ENCODE data around the gene ZNF282.
"Not testable (repeated sequence)": the region's sequence is repeated elsewhere in the genome, so short reads cannot be mapped to it uniquely, and the experiment has no call there.

The ZNF282 gene

DNA sequence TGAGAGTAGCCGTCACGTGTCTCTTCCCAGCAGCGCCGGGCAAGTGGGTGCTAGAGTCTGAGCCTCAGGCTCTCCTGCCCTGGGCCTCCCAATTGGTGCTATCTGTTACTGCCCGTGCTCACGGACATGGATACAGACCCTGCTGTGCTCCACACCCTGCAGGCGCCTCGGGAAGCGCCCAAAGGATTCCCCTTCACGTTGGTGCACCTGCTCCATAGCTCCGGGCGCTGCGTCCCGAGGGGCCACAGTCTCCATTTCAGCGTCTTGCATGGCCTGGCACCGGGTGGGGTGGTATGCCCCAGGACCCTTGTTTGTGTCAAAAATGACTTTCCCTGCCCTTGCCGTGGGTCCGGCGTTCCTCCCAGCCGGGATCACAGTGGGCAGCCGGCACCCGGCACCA, 30.3 kb downstream of the ZNF282 start:
- DNase-seq = no peak

DNA sequence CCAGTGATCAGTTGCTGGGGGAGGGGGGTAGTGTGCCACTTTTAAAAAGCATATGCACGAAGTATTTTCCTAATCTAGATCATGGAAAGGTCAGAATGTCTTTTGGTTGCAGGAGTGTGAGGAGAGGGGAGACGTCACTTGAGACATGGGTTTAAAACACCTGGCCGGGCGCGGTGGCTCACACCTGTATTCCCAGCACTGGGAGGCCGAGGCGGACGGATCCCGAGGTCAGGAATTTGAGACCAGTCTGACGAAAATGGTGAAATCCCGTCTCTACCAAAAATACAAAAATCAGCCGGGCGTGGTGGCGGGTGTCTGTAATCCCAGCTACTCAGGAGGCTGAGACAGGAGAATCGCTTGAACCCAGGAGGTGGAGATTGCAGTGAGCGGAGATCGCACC, 31.0 kb downstream of the ZNF282 start:
- not testable (repeated sequence) for DNase-seq

DNA sequence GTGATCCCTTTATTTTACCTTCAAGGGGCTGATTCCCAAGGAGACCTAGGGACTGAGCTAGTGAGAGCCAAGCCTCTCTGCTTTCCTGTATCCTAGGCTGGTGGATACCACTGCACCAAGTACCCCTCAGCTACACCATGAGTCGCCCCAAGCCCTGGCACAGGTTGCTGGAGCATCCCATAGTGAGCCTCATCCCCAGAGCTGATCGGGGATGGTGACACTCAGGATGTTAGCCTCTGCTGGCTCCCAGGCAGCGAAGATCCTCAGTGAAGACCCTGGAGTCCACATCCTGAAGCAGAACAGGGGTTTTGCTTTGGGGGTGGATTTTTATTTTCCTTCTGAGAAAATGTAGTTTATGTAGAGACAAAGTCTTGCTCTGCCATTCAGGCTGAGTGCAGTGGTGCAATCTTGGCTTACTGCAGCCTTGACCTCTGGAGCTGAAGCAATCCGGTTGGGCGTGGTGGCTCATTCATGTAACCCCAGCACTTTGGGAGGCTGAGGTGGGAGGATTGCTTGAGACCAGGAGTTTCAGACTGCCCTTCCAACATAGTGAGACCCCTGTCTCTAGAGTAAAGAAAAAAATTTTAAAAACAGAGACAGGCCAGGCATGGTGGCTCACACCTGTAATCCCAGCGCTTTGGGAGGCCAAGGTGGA, 31.6 kb downstream of the ZNF282 start:
- no peak for DNase-seq

DNA sequence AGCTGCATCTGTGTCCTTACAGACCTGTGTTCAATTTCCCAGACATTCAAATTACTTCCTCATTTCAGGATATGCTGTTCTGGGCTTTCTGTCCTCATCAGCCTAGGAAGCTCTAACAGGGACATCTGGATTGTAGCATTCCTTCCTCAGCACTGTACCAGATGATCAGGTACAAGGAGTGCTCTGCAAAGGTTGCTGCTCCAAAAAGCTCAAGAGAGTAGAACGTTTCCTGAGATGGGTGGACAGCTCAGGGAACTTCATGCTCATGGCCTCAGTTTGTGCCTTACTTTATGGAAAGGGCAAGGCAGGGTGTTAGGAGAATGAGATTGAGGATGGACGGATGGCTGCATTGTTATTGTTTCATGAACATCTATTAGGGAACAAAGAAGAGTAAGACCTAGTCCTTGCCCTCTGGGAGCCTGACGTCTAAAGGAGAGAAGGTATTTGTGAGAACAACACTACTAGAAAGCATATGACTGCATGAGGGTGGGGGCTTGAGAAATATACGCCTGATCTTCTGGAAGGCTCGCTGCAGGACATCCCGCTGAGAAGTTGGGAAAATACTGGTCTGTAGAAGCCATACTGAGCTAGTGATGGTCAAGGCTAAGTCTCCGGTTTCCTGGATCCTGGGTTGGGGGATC, 33.6 kb downstream of the ZNF282 start:
- DNase-seq = no peak

DNA sequence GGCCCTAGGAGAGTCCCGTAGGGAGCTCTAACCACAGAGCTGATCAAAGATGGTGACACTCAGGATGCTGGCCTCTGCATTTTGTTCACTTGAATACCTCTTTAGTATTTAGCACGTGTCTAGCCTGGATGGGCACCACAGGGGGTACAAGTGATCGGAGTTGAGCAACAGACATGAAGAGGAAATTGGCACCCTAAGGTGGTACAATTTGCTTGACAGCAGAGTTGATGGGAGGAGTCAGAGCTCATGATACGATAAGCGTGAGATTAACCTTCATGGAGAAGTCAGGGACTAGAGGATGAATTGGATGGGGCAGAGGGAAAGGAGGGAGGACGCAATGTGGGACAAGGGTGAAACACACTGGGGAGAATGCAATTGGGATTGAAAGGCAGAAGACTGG, 34.2 kb downstream of the ZNF282 start:
- DNase-seq = no peak

DNA sequence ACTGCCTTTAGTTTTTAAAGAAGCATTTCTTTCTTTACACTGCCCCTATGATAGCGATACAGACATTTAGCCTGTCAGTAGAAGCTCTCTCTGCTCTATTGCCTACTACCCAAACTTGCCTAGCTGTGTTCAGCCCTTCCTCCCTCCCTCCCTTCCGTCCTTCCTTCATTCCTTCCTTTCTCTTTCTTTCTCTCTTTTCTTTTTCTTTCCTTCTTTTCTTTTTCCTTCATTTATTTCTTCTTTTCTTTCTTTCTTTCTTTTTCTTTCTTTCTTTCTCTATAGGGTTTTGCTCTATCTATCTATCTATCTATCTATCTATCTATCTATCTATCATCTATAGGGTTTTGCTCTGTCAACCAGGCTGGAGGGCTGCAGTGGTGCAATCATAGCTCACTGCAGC, 37.0 kb downstream of the ZNF282 start:
- DNase-seq = no peak

DNA sequence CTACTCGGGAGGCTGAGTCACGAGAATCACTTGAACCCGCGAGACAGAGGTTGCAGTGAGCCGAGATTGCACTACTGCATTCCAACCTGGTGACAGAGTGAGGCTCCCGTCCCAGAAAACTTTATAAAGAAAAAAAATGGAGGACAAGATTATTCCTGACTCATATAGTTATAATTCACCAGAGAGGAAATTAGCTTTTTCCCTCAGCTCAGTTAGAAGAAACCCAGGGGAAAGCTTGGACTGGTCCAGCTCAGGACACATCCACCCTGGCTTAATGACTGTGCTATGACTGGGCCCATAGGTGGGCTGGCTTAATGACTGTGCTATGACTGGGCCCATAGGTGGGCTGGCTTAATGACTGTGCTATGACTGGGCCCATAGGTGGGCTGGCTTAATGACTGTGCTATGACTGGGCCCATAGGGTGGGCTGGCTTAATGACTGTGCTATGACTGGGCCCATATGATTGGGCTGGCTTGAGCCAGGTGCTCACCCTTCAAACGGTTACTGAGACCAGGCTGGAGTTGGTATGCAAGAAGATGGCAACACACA, 38.4 kb downstream of the ZNF282 start:
- DNase-seq = not testable (repeated sequence)

DNA sequence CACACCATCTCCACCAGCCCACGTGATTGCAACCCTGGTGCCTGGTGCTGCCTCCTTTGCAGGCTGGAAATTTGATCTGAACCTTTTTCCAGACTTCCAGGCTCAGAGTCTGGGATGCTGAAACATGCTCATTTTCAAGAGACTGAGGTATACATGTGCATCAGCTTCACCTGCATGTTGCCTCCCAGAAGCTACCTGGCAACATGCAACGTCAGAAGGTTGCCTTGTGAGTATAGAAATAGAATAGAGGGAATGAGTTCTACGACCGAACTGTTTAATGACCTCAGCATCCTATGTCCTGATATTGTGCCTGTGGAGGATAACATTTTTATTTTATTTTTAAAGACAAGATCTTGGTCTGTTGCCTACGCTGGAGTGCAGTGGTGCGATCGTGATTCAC, 42.2 kb downstream of the ZNF282 start:
- DNase-seq = no peak

DNA sequence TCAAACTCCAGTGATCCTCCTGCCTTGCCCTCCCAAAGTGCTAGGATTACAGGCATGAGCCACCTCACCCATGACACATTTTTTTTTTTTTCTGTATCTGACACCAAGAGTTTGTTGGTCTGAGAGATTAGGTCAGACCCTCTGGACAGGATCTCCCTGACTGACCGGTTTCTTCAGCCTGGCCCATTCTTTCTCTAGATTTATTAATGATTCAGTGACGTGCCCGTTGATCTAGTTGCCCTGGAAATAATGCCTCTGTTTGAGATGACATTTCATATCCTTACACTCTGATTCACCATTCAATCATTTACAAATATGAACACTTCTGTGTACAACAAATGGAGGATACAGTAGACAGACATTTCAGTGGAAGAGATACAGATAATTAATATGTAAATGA, 42.7 kb downstream of the ZNF282 start:
- DNase-seq = no peak

DNA sequence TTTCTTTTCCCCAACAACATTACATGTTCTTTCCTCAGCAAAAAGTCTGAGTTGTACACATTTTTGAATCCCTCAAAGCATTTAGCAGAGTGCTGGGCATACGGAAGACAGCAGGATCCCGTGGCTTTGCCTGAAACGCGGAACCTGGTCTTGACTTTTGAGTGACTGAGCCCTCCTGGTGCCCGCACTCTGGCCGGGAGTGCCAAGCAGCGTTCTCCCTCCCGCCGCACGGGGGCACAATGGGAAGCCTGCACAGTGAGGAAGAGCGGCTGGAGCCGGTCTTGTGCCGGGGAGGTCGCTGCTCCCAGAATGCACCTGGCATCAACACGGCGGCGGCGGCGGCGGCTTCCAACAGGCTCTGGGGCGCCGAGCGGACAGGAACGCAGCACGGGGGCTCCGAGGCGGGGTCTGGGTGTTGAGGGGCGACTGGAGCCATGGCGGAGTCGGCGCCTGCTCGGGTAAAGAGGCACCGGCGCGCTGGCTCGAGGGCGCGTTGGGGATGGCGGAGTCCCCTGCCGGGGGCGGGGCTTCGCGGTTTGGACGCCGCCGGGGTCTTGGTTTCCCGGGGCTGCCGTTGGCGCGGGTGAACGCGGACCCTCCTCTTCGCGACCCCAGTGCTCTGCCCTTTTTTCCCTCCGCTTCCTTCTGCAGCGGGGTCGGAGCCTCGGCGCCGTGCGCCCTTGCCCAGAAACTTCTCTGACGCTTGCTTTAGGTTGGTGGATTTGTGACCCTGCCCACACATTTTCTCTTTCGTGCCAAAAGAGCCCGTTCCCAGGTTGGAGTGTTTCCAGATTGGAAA, 44.2 kb downstream of the ZNF282 start, which contains the start of gene ZNF212:
TSS of gene ZNF212 (plus strand) at position 307 of the 799 bp plus-strand sequence. CDS start at position 435, 128 bp downstream.
- peak; percentile 89 for DNase-seq

DNA sequence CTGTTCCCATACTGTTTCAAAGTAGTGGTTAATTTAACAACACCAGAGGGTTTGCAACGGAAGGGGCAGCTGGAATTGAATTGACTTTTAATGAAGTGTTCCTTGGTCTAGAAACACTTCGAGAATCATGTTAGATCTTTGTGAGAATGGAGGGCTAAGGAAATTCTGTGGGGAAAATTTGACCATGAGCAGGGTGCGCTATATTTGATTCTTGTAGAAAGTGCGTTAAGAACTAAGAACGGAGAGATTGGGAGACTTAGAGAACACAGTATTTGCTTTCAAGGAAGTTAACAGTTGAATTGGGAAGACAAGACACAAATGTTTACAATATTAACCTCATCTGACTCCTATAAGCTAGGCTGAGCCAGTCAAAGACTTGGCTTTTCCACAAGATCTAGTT, 45.3 kb downstream of the ZNF282 start:
- DNase-seq = no peak

DNA sequence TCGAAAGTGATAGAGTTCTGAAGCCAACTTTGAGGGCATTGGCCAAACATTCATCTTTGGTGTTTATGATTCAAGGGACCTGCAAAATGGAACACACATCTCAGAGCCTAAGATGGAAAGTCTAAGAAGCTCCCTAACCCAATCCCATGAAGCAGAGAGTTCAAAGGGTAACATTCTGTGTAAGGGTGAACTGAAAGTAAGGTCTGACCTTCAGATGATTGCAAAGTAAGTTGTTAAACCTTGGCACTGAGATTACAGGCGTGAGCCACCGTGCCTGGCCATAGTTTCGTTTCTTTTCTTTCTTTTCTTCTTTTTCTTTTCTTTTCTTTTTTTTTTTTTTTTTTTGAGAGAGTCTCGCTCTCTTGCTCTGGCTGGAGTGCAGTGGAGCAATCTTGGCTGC, 46.4 kb downstream of the ZNF282 start:
- DNase-seq = no peak

DNA sequence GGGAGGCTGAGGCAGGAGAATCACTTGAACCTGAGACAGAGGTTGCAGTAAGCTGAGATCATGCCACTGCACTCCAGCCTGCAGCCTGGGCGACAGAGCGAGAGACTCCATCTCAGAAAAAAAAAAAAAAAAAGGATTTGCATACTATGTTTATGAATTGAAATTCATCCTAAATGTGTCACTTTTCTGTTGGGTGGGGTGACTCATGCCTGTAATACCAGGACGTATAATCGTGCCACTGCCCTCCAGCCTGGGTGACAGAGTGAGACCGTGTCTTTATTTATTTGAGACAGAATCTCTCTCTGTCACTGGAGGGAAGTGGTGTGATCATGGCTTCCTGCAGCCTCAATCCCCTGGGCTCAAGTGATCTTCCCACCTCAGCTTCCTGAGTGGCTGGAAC, 49.9 kb downstream of the ZNF282 start:
- DNase-seq = no peak

DNA sequence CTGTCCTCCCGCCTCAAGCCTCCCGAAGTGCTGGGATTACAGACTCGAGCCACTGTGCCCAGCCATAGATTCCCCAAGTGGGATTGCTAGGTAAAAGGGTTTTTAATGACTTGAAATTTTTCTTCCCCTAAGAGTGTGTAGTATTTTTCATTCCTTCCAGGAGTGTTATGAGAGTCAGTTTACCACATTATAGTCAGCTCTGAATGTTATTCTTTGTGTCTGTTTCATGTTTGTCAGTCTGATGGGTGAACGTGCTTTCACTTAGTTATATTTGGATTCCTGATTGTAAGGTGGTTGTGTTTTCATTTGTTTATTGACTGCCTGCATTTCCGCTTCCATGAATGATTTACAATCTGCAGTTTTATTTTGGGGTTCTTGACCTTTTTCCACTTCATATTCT, 50.4 kb downstream of the ZNF282 start:
- DNase-seq = no peak

DNA sequence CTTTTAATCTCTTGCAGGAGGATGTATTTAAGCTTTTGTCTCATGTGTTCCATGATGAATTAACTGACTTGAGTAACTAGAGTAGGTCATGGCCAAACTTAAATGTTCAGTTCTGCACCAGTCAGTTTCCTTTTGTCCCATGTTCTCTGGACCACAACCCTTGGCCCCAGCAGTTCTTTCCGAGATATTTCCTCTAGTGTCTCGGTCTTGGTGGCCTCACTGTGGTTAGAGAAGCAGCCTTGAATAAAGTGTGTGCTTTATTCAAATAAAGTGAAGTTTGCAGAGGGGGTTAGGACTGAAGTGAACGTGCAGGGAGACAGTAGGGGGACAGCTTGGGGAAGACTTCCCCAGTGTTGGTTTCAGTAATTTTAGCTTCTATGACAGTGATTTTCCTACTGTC, 53.4 kb downstream of the ZNF282 start:
- DNase-seq = no peak

DNA sequence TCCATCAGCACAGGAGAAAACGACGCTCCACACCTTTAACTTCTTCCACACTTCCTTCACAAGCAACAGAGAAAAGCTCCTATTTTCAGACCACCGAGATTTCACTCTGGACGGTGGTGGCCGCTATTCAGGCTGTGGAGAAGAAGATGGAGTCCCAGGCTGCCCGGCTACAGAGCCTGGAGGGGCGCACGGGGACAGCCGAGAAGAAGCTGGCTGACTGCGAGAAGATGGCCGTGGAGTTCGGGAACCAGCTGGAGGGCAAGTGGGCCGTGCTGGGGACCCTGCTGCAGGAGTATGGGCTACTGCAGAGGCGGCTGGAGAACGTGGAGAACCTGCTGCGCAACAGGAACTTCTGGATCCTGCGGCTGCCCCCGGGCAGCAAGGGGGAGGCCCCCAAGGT, 54.8 kb downstream of the ZNF282 start:
- not testable (repeated sequence) for DNase-seq

DNA sequence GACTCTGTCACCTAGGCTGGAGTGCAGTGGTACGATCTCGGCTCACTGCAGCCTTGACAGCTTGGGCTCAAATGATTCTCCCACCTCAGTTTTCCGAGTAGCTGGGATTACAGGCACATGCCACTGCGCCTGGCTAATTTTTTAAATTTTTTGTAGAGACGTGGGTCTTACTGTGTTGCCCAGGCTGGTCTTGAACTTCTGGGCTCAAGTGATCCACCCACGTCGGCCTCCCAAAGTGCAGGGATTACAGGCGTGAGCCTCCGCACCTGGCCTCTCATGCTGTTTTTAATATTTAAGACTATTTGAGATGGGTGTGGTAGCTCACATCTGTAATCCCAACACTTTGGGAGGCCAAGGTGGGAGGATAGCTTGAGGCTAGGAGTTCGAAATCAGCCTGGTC, 56.2 kb downstream of the ZNF282 start:
- not testable (repeated sequence) for DNase-seq

DNA sequence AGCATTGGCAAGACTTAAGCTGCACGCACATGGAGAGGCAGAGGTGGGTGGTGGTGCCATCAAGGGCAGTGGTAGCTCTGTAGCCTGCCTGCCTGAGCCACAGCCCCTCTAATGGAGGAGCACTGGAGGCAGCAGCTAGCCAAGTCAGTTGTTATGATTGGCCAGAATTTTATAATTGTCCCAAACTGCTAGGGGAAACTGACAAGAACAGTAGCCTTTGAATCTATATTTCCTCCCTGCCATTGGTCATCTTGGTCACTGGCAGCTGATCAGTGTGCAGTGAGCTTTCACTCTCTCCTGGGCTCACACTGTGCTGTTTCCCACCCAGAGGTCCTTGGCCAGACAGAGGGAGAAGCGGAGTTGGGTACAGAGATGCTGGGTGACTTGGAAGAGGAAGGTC, 57.0 kb downstream of the ZNF282 start:
- DNase-seq = no peak

DNA sequence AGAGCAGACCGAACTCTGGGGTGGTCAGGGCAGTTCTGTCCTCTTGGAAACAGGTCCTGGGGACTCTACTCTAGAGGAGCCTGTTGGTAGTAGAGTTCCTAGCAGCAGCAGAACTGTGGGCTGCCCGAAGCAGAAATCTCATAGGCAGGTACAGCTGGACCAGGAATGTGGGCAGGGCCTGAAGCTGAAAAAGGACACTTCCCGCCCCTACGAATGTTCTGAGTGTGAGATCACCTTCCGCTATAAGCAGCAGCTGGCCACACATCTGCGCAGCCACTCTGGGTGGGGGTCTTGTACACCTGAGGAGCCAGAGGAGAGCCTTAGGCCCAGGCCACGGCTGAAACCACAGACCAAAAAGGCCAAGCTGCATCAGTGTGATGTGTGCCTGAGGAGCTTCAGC, 58.3 kb downstream of the ZNF282 start:
- no peak for DNase-seq

DNA sequence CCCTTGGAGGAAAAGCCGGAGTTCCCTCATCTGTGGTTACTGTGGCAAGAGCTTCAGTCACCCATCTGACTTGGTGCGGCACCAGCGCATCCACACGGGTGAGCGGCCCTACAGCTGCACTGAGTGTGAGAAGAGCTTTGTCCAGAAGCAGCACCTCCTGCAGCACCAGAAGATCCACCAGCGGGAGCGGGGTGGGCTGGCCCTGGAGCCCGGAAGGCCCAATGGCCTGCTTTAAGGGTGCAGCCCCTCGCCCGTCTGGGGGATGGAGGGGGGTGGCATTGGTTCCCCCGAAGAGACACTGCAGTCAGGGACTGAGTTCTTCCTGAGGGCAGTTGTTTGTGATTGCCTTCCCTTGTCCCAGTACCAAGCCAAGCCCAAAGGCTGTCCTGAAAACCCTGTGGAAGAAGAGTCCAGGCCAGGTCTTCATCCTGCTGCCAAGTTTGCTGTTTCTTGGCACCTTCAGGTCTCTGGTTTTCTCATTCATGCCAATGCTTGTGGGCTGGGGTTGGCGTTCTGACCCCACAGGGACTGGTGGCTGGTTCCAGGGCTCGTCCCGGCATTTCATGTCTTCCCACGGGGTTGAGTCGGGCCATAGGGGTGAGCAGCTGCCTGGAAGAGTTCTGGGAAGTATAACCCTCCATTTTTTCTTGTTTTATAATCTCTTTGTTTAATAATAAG, 59.0 kb downstream of the ZNF282 start:
- no peak for DNase-seq

DNA sequence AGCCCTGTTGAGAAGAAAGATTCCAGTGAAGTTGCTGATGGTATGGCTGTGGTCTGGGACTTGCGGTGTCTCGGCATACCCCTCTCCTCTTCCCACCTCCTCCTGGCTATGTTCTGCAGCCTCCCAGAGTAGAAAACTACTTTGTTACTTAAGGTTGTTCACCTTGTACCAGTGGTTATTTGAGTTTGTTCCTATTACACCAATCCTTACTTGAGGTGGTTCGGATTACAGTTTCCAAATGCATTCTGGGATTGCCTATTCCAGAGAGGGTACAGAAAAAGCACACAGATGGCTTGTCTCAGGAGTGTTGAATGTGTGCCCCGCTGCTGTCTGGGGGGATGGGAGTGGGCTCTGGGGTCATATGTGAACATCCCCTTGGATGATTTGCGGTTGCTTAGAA, 59.8 kb downstream of the ZNF282 start:
- no peak for DNase-seq

DNA sequence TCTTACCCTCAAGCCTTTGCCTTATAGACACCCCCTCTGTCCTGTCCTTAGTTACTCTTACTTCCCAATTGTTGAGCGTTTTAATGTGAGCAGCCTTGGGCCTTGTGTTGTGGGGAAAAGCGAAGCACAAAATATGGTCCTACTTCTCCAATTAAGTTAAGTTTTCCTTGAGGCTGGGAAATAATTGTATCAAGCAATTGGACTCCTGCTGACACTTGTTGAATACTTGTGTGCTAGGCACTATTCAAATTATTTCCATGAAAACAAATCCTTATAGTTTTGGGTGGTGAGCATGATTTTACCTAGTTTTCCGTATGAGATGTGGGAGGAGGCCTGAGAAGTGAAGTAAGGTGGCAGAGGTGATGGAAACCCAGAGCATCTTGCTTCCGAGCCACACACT, 61.2 kb downstream of the ZNF282 start:
- no peak for DNase-seq

DNA sequence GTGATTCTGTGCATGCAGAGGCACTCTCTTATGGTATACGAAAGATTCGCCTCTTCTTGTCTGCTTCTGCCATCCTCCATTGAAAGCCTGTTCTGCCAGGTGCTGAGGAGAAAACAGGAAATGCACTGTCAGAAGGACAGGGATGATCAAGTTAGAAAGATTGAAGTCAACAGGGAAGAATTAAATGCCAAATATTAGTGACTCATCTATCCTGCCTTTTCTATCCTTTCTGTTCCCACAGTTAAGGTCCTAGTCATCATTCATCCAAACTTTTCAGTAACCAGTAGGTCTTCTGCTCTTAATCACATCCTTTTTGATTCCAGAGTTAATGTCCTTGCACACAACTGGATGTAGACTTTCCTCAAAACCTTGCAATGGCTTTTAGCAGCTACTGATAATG, 61.8 kb downstream of the ZNF282 start:
- no peak for DNase-seq
